Neural cell (in vitro differentiated cells): ENCODE results near the gene SOCS6. TPM values are rescaled to one million over a fixed set of nuclear protein-coding genes. Genes with fewer than 3 reads are reported as not detected.
"Not testable (repeated sequence)": the region's sequence is repeated elsewhere in the genome, so short reads cannot be mapped to it uniquely, and the experiment has no call there.

Experiments
- H2AFZ ChIP-seq: fragments of 200-600, 300-800 bp; sonication (generic), shearing (Covaris generic); 2 replicates; pipeline ENCODE4 v1.6.0; 2014; ENCODE audit warnings: low read depth, mild to moderate bottlenecking, antibody characterized with exemption, low read length, moderate library complexity
- H3F3A ChIP-seq: fragments of 200-600 bp; shearing (Covaris generic); 2 replicates; pipeline ENCODE4 v1.6.1; 2016; ENCODE audit warnings: mild to moderate bottlenecking, moderate library complexity, mixed read lengths, antibody characterized with exemption, low read length; ENCODE audit not compliant: insufficient read depth, poor library complexity, severe bottlenecking
- H3K27ac ChIP-seq: fragments of 200-600, 300-800 bp; sonication (generic), shearing (Covaris generic); 2 replicates; pipeline ENCODE4 v1.5.1; 2014; ENCODE audit warnings: mild to moderate bottlenecking, low read length, moderate library complexity
- H3K27me3 ChIP-seq: fragments of 300-800, 200-600 bp; sonication (generic), shearing (Covaris generic); 2 replicates; pipeline ENCODE4 v1.6.0; 2014; ENCODE audit warnings: mild to moderate bottlenecking, low read depth, low read length, moderate library complexity; ENCODE audit not compliant: insufficient read depth
- H3K36me3 ChIP-seq: fragments of 300-800, 200-600 bp; sonication (generic), shearing (Covaris generic); 2 replicates; pipeline ENCODE4 v1.5.1; 2014; ENCODE audit warnings: mild to moderate bottlenecking, antibody characterized with exemption, low read length, moderate library complexity; ENCODE audit not compliant: insufficient read depth
- H3K4me2 ChIP-seq: fragments of 300-800, 200-600 bp; sonication (generic), shearing (Covaris generic); 2 replicates; pipeline ENCODE4 v1.6.0; 2014; ENCODE audit warnings: mild to moderate bottlenecking, low read length
- H3K4me3 ChIP-seq: fragments of 300-800, 200-600 bp; sonication (generic), shearing (Covaris generic); 2 replicates; pipeline ENCODE4 v1.5.1; 2014; ENCODE audit warnings: mild to moderate bottlenecking, low read length, moderate library complexity
- H3K79me2 ChIP-seq: fragments of 200-600 bp; shearing (Covaris generic); replicated peaks from 2 replicates; pipeline ENCODE4 v1.6.0; 2014; ENCODE audit warnings: mild to moderate bottlenecking, low read length, moderate library complexity; ENCODE audit not compliant: insufficient read depth
- H3K9ac ChIP-seq: fragments of 300-800, 200-600 bp; sonication (generic), shearing (Covaris generic); 2 replicates; pipeline ENCODE4 v1.6.1; 2016; ENCODE audit warnings: mild to moderate bottlenecking, low read length, mixed read lengths
- H3K9me2 ChIP-seq: fragments of 200-600 bp; shearing (Covaris generic); 2 replicates; pipeline ENCODE4 v1.6.1; 2016; ENCODE audit warnings: mild to moderate bottlenecking, low read length, mixed read lengths; ENCODE audit not compliant: insufficient read depth
- H3K9me3 ChIP-seq: fragments of 200-600, 300-800 bp; sonication (generic), shearing (Covaris generic); 2 replicates; pipeline ENCODE4 v1.6.1; 2016; ENCODE audit warnings: mild to moderate bottlenecking, mixed run types, low read length, moderate library complexity, mixed read lengths
- H4K20me1 ChIP-seq: fragments of 200-600 bp; shearing (Covaris generic); 2 replicates; pipeline ENCODE4 v1.6.1; 2016; ENCODE audit warnings: mild to moderate bottlenecking, mixed run types; ENCODE audit not compliant: insufficient read depth
- EP300 ChIP-seq: fragments of 450-650 bp; conservative IDR thresholded peaks from 2 replicates; pipeline ENCODE4 v1.6.1; 2014; ENCODE audit warnings: antibody characterized with exemption, mild to moderate bottlenecking, moderate library complexity; ENCODE audit not compliant: poor library complexity, severe bottlenecking
- EZH2 ChIP-seq: fragments of 200-600, 300-800 bp; shearing (Covaris generic), sonication (generic); IDR thresholded peaks from 2 replicates; pipeline ENCODE4 v1.6.1; 2014; ENCODE audit warnings: antibody characterized with exemption, low read length, borderline replicate concordance, mild to moderate bottlenecking; ENCODE audit not compliant: insufficient read depth, poor library complexity, severe bottlenecking
- MXI1 ChIP-seq: fragments of 450-650 bp; conservative IDR thresholded peaks from 2 replicates; pipeline ENCODE4 v1.6.1; 2014; ENCODE audit warnings: antibody characterized with exemption, mild to moderate bottlenecking; ENCODE audit not compliant: poor library complexity, severe bottlenecking
- POLR2AphosphoS5 ChIP-seq: IDR thresholded peaks from 2 replicates; pipeline ENCODE4 v1.6.1; 2012
- RAD21 ChIP-seq: fragments of 450-650 bp; conservative IDR thresholded peaks from 2 replicates; pipeline ENCODE4 v1.6.1; 2014; ENCODE audit warnings: antibody characterized with exemption, mild to moderate bottlenecking, moderate library complexity
- SMC3 ChIP-seq: fragments of 450-650 bp; conservative IDR thresholded peaks from 2 replicates; pipeline ENCODE4 v1.6.1; 2014; ENCODE audit warnings: antibody characterized with exemption, mild to moderate bottlenecking, moderate library complexity; ENCODE audit not compliant: poor library complexity
- TAF1 ChIP-seq: IDR thresholded peaks from 2 replicates; pipeline ENCODE4 v1.6.1; 2012; ENCODE audit warnings: low read depth
- polyA plus RNA-seq: library from polyadenylated mRNA; depleted of rRNA; stranded (reverse); fragments of >200 nt; gene quantifications from 2 replicates; pipeline ENCODE4 v1.2.3, GENCODE V29; 2014
- TF ChIP-seq, protein P1 (sequence below): fragments of 450-650 bp; IDR thresholded peaks from 2 replicates; pipeline ENCODE4 v1.5.1; 2014; ENCODE audit warnings: antibody characterized with exemption, mild to moderate bottlenecking, moderate library complexity; ENCODE audit not compliant: poor library complexity, severe bottlenecking
- TF ChIP-seq, protein P2 (sequence below): IDR thresholded peaks from 2 replicates; pipeline ENCODE4 v1.6.1; 2012; ENCODE audit warnings: borderline replicate concordance

SOCS6 gene
- polyA plus RNA-seq, 1 donor from 2014 or later: 21.9 TPM

DNA sequence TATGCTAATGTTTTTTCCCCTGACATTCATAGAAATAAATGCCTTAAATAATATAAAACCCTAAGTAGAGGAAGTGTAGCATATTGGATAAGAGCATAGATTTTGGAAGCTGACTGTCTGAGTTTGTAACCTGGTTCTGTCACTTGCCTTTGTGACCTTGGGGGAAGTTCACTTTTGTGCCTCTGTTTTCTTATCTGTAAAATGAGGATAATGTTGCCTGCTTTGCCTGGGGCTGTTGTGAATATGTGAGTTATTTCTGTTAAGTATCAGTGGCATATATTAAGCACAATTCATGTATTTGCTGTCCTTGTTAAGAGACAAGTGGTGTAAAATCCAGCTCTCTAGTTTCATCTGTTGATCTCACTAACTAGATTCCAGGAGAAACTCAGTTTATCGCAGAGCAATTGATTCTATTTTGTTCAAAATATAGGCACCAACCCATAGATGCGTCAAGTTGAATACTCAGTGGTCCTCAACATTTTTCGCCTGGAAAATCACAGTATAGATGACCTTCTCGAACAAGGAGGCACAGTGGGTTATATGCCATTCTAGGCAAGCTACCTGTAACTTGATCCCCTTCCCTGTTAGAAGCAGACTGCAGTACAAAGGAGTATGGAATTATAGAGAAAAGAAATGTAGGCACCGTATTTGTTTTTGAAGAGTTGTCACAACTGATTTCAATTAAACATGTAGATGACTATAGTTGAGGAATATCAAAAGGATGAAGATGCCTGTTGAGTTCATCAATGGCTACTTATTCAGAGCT is 67.0 kb downstream of the SOCS6 start:
- H3K27me3 ChIP-seq: no peaks in the 10 kb centered on the region
- H4K20me1 ChIP-seq: no peaks in the 10 kb centered on the region
- H3K9me2 ChIP-seq: no peaks in the 10 kb centered on the region
- no peak overlapping the region for H3K27ac ChIP-seq
- no peaks in the 10 kb centered on the region for H3K79me2 ChIP-seq
- no peaks in the 10 kb centered on the region for H3K36me3 ChIP-seq
- no peaks in the 10 kb centered on the region for H3F3A ChIP-seq
- TF ChIP-seq, protein P1, sequence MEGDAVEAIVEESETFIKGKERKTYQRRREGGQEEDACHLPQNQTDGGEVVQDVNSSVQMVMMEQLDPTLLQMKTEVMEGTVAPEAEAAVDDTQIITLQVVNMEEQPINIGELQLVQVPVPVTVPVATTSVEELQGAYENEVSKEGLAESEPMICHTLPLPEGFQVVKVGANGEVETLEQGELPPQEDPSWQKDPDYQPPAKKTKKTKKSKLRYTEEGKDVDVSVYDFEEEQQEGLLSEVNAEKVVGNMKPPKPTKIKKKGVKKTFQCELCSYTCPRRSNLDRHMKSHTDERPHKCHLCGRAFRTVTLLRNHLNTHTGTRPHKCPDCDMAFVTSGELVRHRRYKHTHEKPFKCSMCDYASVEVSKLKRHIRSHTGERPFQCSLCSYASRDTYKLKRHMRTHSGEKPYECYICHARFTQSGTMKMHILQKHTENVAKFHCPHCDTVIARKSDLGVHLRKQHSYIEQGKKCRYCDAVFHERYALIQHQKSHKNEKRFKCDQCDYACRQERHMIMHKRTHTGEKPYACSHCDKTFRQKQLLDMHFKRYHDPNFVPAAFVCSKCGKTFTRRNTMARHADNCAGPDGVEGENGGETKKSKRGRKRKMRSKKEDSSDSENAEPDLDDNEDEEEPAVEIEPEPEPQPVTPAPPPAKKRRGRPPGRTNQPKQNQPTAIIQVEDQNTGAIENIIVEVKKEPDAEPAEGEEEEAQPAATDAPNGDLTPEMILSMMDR: no peak
- TF ChIP-seq, protein P2, sequence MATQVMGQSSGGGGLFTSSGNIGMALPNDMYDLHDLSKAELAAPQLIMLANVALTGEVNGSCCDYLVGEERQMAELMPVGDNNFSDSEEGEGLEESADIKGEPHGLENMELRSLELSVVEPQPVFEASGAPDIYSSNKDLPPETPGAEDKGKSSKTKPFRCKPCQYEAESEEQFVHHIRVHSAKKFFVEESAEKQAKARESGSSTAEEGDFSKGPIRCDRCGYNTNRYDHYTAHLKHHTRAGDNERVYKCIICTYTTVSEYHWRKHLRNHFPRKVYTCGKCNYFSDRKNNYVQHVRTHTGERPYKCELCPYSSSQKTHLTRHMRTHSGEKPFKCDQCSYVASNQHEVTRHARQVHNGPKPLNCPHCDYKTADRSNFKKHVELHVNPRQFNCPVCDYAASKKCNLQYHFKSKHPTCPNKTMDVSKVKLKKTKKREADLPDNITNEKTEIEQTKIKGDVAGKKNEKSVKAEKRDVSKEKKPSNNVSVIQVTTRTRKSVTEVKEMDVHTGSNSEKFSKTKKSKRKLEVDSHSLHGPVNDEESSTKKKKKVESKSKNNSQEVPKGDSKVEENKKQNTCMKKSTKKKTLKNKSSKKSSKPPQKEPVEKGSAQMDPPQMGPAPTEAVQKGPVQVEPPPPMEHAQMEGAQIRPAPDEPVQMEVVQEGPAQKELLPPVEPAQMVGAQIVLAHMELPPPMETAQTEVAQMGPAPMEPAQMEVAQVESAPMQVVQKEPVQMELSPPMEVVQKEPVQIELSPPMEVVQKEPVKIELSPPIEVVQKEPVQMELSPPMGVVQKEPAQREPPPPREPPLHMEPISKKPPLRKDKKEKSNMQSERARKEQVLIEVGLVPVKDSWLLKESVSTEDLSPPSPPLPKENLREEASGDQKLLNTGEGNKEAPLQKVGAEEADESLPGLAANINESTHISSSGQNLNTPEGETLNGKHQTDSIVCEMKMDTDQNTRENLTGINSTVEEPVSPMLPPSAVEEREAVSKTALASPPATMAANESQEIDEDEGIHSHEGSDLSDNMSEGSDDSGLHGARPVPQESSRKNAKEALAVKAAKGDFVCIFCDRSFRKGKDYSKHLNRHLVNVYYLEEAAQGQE: no peak
- TF ChIP-seq RAD21 (no peak), EZH2 (no peak)
- no peaks in the 10 kb centered on the region for H3K9me3 ChIP-seq
- no peak overlapping the region for H3K9ac ChIP-seq
- H2AFZ ChIP-seq: no peak overlapping the region
- H3K4me3 ChIP-seq: no peak overlapping the region
- H3K4me2 ChIP-seq: no peak overlapping the region

DNA sequence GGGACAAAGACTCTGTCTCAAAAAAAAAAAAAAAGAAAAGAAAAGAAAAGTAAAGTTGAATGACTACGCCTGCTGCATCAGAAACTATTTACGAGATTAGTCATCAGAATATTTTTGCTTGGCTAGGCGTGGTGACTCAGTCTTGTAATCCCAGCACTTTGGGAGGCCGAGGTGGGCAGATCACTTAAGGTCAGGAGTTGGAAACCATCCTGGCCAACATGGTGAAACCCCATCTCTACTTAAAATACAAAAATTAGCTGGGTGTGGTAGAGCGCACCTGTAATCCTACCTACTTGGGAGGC is 69.2 kb downstream of the SOCS6 start:
- H3K36me3 ChIP-seq, H3K9me3 ChIP-seq, H3K9me2 ChIP-seq, H3K27me3 ChIP-seq, H3K9ac ChIP-seq, H3K79me2 ChIP-seq, H2AFZ ChIP-seq, H3K4me3 ChIP-seq, H4K20me1 ChIP-seq, H3F3A ChIP-seq, H3K27ac ChIP-seq, H3K4me2 ChIP-seq: not testable (repeated sequence)

DNA sequence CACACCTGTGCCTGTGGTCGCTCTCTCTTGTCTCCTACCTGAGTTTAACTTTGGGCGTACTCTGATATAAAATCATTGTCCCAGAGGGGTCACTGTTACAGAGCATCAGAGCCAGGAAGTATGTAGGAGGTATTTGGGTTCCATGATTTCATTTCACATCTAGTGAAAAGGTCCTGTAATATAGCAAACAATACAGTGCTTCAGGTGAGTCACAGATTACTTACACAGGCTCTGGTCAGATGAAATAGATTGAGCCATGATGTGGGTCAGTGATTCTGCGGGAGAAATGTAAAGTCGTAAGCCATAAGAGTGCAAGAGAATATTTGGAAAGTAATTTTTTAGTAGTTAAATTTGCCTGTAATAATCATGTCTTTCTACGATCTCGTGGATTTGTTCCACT is 70.2 kb downstream of the SOCS6 start:
- H4K20me1 ChIP-seq: no peaks in the 10 kb centered on the region
- no peak overlapping the region for H2AFZ ChIP-seq
- no peak overlapping the region for H3K4me2 ChIP-seq
- no peaks in the 10 kb centered on the region for H3K9me3 ChIP-seq
- TF ChIP-seq MXI1 (no peak), EP300 (no peak), TAF1 (no peak), RAD21 (no peak), SMC3 (no peak), EZH2 (no peak), POLR2AphosphoS5 (no peak)
- TF ChIP-seq, protein P2: no peak
- TF ChIP-seq, protein P1: no peak
- no peak overlapping the region for H3K4me3 ChIP-seq
- no peaks in the 10 kb centered on the region for H3K36me3 ChIP-seq
- H3K9ac ChIP-seq: no peak overlapping the region
- no peaks in the 10 kb centered on the region for H3K9me2 ChIP-seq
- H3F3A ChIP-seq: no peaks in the 10 kb centered on the region
- no peaks in the 10 kb centered on the region for H3K27me3 ChIP-seq
- no peaks in the 10 kb centered on the region for H3K79me2 ChIP-seq
- H3K27ac ChIP-seq: no peak overlapping the region
